Germinal center (tissue), 1 donor: ENCODE data around the gene SYK.
A peak's percentile ranks its signal among the peaks of the same experiment; 100 is the strongest.

Experiments used
- DNase-seq: peaks from one replicate; pipeline ENCODE4 v3.0.0; 2012; ENCODE audit warnings: mixed read lengths, low spot score

Gene SYK

DNA sequence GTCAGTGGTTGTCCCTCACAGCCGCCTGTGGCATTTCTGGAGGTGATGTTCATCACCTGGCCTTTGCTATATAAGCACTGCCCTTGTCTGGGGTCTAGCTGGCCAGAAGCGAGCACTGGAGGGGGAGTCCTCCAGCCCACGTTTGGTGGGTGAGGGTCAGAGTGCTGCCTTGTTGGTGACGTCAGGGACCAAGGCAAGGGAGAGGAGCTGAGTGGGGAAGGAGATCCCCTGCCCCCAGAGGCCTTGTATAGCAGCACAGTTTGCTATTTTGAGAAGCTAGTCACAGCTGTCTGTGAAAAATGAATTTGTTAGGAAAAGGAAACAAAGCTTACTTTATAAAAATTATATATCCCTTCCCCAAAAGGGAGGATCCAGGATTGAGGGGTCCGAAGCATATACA, 49.8 kb downstream of the SYK start:
- no peak for DNase-seq

DNA sequence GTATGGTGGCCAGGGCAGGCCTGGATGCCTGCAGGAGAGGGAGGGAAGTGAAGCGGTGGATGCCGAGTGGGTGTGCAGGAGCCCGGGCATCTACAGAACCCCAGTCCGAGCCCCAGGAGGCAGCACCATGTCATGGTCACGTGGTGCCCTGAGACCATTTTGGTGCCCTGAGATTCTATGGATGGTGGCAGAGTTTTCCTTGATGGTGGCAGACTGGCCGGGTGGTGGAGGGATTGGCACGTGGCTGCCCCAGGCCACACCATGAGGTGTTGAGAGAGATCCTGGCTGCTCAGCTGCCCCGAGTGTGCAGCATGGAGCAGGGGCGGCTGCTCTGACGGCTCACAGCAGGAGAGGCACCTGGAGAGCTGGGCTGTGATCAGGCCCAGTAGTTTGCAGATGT, 52.3 kb downstream of the SYK start:
- DNase-seq = no peak

DNA sequence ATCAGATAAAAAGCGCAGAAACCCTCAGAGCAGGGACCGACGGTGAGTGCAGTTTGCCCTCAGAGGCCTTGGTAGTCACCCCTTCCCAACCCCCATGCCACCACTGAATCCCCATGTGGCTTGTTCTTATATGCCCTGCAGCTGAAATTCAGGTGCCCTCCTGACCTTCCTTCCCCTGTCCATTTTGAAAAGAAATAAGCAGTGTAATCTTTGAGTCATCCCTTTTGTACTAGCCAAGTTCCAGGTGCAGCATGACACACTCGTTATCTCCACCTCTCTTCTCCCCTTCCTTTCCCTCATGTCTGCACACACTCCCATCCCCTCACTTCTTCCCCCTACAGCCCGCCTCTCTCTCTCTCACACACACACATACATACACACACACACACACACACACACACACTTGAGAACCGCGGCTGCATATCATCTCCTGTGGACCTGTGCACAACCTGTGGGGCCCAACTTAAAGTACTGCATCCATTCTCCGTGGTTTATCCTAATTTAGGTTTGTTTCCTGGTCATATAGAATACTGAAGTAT, 53.1 kb downstream of the SYK start:
- DNase-seq = no peak

DNA sequence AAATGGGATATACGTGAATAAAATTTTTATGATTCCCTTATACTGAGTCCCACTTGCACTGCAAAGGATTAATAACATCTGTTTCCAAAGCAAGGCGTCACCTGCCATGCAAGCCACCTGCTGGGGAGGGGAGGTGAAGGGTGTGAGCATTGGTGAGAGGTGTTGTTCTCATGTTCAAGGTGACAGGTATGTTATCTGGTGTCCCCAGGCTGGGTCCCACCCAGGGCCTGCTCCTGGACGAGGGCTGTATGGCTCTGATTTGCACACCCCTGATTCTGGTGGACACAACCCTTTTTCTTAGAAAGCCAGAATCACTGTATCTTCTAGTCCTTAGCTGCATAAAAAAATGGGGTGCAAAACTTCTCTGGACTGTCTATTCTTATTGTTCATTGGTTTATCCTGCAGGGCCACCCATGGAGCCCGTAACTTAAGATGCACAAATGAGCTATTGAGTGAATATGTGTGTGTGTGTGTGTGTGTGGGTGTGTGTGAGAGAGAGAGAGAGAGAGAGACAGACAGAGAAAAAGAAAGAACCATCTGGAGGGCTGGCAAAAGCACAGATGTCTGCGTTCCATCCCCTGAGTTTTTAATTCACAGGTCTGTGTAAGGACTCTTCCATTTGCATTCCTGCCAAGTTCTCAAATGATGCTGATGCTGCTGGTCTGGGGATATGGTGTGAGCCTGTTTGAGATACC, 53.7 kb downstream of the SYK start:
- no peak for DNase-seq

GRCh38 chr9:90857091-90857490, 55.5 kb downstream of the SYK start:
- DNase-seq = no peak

GRCh38 chr9:90857855-90858254, 56.2 kb downstream of the SYK start:
- no peak for DNase-seq

DNA sequence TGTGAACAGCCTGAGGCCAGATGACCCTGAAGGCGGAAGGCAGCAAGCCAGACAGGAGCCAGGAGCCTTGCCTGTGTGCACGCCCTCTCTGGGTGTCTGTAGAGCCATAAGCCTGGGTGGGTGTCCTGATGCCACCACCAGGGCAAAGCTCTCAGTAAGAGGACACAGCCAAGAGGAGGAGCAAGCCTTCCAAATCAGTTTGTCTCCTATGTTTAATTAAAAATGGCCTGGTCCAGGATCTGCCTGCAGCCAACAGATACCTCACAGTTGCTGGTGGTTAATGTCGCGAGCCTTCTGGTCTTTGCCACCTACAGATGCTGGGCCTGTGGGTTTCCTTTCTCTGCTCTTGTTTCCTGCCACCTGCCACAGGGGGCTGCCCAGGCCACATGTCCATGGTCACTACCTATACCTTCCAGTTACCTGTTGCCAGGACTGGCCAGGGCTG, 56.9 kb downstream of the SYK start:
- no peak for DNase-seq

DNA sequence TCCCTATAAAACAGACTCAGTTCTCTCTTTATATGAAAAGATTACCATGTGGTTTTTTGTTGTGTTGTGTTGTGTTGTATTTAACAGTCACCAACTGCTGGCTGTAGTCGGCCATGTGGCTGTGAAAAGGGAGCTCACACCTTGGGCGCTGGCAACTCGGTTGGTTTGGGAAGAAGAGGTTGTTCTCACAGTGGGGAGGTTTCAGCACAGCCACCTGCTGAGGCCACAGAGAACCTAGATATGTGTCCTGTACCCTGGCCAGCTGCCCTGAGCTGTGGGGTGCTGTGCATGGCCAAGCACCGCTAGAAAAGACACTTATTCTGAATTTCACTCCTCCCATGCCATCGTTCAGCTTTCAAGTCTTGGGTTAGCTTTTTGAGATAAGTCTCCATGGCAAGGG, 58.8 kb downstream of the SYK start:
- DNase-seq = no peak

GRCh38 chr9:90860826-90861225, 59.2 kb downstream of the SYK start:
- no peak for DNase-seq

GRCh38 chr9:90861380-90861779, 59.8 kb downstream of the SYK start:
- no peak for DNase-seq

DNA sequence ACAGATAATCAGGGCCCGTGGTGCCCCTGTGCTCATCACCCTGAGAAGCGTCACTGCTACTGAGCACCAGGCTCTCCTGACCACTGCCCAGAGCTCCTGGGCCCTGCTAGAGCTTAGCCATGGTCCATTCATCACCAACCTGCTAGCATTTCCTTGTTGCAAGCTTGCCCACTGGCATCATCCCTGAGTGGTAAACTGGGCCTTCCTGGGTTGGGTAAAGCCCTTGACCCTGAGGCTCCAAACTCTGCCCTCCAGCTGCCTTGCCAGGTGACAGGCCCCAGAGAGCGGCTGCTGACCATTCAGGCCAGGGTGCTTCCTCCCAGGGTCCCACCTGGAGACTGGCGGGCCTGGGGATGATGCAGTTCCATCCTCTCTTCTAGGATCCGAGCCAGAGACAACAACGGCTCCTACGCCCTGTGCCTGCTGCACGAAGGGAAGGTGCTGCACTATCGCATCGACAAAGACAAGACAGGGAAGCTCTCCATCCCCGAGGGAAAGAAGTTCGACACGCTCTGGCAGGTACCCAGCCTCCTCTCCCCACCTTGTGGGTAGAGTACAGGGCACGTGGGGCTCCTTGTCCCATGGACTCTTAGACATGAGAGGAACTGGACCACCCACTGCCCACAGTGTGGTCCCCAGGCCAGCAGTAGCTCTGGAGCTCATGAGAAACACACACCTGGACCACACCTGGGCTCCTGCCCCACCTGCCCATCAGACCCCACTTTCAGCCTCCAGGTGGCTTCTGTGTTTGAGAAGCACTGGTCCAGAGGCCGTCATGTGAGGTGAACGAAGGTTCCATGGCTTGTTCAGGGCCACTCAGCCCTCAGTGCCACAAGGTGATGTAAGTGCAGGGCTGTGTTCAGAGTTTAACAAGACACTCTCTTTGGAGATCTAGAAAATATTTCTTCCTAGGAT, 60.5 kb downstream of the SYK start:
- DNase-seq = no peak

DNA sequence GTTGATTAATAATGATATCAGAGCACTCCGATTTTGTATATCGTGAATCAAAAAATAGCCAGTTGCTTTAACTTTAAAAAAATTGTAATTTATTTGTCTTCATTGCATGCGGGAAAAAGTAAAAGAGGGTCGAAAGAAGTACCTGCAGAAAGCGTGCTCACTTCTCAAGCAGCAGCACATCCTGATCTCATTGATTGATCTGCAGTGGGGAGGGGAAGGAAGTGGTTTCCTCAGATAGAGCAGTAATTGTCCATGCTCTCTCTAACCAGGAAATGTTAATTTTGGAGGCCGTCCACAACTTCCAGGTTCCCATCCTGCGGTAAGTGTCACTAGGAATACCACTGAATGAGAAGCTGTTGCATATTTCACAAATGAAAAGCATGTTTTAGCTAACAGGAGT, 63.2 kb downstream of the SYK start:
- DNase-seq = no peak

- DNase-seq = no peak
These were observed 65.5 kb downstream of the SYK start for GRCh38 chr9:90867101-90867500.

DNA sequence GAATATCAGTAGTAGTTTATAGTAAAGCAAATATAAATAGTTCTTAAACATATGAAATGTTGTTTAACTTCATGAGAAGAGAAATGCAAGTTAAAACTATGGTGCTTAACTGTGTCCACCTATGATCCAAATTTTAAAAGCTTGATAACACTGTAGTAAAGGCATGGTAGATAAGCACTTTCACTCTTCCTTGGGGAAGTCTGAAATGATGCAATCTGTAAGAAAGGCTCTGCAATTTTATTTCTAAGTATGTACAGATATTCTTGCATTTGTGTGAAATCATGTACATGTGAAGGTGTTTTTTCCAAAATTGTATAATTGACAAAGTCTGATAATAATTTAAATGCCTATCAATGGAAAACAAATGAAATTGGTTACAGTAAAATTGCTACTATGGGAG, 66.9 kb downstream of the SYK start:
- DNase-seq = no peak

DNA sequence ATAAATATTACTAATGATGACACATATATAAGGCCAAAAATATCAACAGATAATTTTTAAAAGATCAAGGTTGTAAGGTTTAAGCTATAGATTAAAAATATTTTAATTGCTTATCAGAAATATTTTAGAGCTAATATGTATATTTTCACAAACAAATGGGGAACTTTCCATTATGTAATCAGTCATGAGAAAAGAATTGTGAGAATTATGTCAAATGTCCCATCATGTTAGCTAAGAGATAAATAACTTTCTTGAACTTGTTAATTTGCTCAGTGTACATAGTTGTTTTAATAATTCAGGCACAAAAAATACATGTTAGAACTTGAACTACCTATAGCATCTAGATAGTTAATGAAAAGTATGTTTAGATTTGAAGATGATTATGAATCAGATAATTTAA, 67.7 kb downstream of the SYK start:
- DNase-seq = no peak

GRCh38 chr9:90870621-90871326, 69.2 kb downstream of the SYK start:
- DNase-seq = peak; percentile 19

- no peak for DNase-seq
These were observed 69.8 kb downstream of the SYK start for GRCh38 chr9:90871327-90871935.

GRCh38 chr9:90872835-90873294, 71.2 kb downstream of the SYK start:
- no peak for DNase-seq

- no peak for DNase-seq
These were observed 71.8 kb downstream of the SYK start for GRCh38 chr9:90873422-90873821.

DNA sequence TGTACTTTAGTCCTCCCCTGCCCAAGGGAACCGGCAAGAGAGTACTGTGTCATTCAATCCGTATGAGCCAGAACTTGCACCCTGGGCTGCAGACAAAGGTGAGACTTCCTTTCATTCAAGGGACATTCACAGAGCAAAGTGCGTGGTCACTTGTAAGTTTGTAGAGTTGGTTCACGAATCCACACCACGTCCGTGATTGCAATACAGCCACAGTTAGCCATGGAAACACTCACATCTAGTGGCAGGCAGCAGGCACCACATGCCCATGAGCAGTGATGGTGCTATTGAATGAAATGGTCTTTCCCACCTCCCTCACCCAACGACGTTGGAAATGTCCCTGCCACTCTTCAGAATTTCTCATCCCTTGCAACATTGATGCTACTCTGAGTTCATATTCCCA, 72.6 kb downstream of the SYK start:
- DNase-seq = no peak

- DNase-seq = no peak
These were observed 76.9 kb downstream of the SYK start for GRCh38 chr9:90878562-90878961.

- DNase-seq = no peak
These were observed 78.4 kb downstream of the SYK start for GRCh38 chr9:90880066-90880465.
